GM19372 (cell line): ENCODE measurements around the gene DSTYK.
"Not testable (repeated sequence)": the region's sequence is repeated elsewhere in the genome, so short reads cannot be mapped to it uniquely, and the experiment has no call there.

Experiments used
- ATAC-seq: cut with Tn5 transposase; IDR thresholded peaks from one replicate; pipeline ENCODE4 v1.9.1; 2021; ENCODE audit warnings: mild to moderate bottlenecking, low read depth, moderate library complexity; ENCODE audit not compliant: unreplicated experiment

Gene DSTYK

GRCh38 chr1:205182930-205183329, 28.6 kb downstream of the DSTYK start:
- no peak for ATAC-seq

- not testable (repeated sequence) for ATAC-seq
Observed at GRCh38 chr1:205180331-205180730, 31.2 kb downstream of the DSTYK start.

- ATAC-seq, result no peak
Observed at GRCh38 chr1:205179842-205180241, 31.7 kb downstream of the DSTYK start.

GRCh38 chr1:205172729-205173366, 38.7 kb downstream of the DSTYK start:
- ATAC-seq, result no peak

GRCh38 chr1:205171369-205171768, 40.1 kb downstream of the DSTYK start:
- ATAC-seq, result no peak

GRCh38 chr1:205170532-205171269, 40.8 kb downstream of the DSTYK start:
- no peak for ATAC-seq

GRCh38 chr1:205169248-205169647, 42.3 kb downstream of the DSTYK start:
- no peak for ATAC-seq

GRCh38 chr1:205168291-205168690, 43.2 kb downstream of the DSTYK start:
- ATAC-seq, result no peak

GRCh38 chr1:205162301-205162700, 49.2 kb downstream of the DSTYK start:
- no peak for ATAC-seq

GRCh38 chr1:205161076-205161475, 50.4 kb downstream of the DSTYK start:
- ATAC-seq, result no peak

GRCh38 chr1:205158048-205158616, 53.4 kb downstream of the DSTYK start:
- ATAC-seq, result no peak

- not testable (repeated sequence) for ATAC-seq
Observed at GRCh38 chr1:205155665-205156377, 55.7 kb downstream of the DSTYK start.

GRCh38 chr1:205152505-205152904, 59.0 kb downstream of the DSTYK start:
- ATAC-seq, result no peak

GRCh38 chr1:205150651-205151428, 60.7 kb downstream of the DSTYK start:
- ATAC-seq, result no peak

GRCh38 chr1:205147191-205147835, 64.2 kb downstream of the DSTYK start:
- no peak for ATAC-seq

GRCh38 chr1:205144751-205145150, 66.8 kb downstream of the DSTYK start:
- no peak for ATAC-seq

GRCh38 chr1:205144046-205144720, 67.3 kb downstream of the DSTYK start:
- ATAC-seq, result no peak

GRCh38 chr1:205142102-205142469, 69.4 kb downstream of the DSTYK start:
- ATAC-seq, result no peak
